GM23248 (cell line): Measurements from ENCODE around the gene TMEM163. TPM values are rescaled to one million over a fixed set of nuclear protein-coding genes. Genes with fewer than 3 reads are reported as not detected.

ENCODE experiments used
- DNase-seq: peaks from one replicate; pipeline ENCODE4 v3.0.0-alpha.2; 2015
- H2AFZ ChIP-seq: fragments of 200-600 bp; sonication (generic); 2 replicates; pipeline ENCODE4 v1.6.1; 2016; ENCODE audit warnings: antibody characterized with exemption
- H3F3A ChIP-seq: fragments of 200-600 bp; sonication (generic); 2 replicates; pipeline ENCODE4 v1.6.1; 2016; ENCODE audit warnings: mild to moderate bottlenecking, antibody characterized with exemption, mixed run types; ENCODE audit not compliant: insufficient read depth
- H3K27ac ChIP-seq: fragments of 200-600 bp; sonication (generic); 2 replicates; pipeline ENCODE4 v1.5.1; 2016; ENCODE audit warnings: mild to moderate bottlenecking
- H3K27me3 ChIP-seq: fragments of 200-600 bp; sonication (generic); replicated peaks from 2 replicates; pipeline ENCODE4 v1.6.1; 2016; ENCODE audit warnings: mild to moderate bottlenecking; ENCODE audit not compliant: insufficient read depth
- H3K36me3 ChIP-seq: fragments of 200-600 bp; sonication (generic); 2 replicates; pipeline ENCODE4 v1.6.1; 2016; ENCODE audit warnings: low read depth, mild to moderate bottlenecking
- H3K4me1 ChIP-seq: fragments of 200-600 bp; sonication (generic); 2 replicates; pipeline ENCODE4 v1.6.1; 2016; ENCODE audit warnings: mild to moderate bottlenecking; ENCODE audit not compliant: insufficient read depth
- H3K4me2 ChIP-seq: fragments of 200-600 bp; sonication (generic); one replicate; pipeline ENCODE4 v1.6.1; 2016; ENCODE audit warnings: mild to moderate bottlenecking; ENCODE audit not compliant: unreplicated experiment
- H3K4me3 ChIP-seq: fragments of 200-600 bp; sonication (generic); 2 replicates; pipeline ENCODE4 v1.5.1; 2016; ENCODE audit warnings: mild to moderate bottlenecking
- H3K79me2 ChIP-seq: fragments of 200-600 bp; sonication (generic); 2 replicates; pipeline ENCODE4 v1.6.1; 2016; ENCODE audit warnings: mild to moderate bottlenecking; ENCODE audit not compliant: insufficient read depth
- H3K9ac ChIP-seq: fragments of 200-600 bp; sonication (generic); 2 replicates; pipeline ENCODE4 v1.6.1; 2016; ENCODE audit warnings: mild to moderate bottlenecking
- H3K9me2 ChIP-seq: fragments of 200-600 bp; sonication (generic); 2 replicates; pipeline ENCODE4 v1.6.1; 2016; ENCODE audit warnings: mixed run types, mild to moderate bottlenecking, moderate library complexity; ENCODE audit not compliant: insufficient read depth
- H3K9me3 ChIP-seq: fragments of 200-600 bp; sonication (generic); one replicate; pipeline ENCODE4 v1.6.1; 2017; ENCODE audit warnings: low read depth
- H4K20me1 ChIP-seq: fragments of 200-600 bp; sonication (generic); 2 replicates; pipeline ENCODE4 v1.6.0; 2016; ENCODE audit not compliant: insufficient read depth
- EZH2 ChIP-seq: fragments of 200-600 bp; sonication (generic); IDR thresholded peaks from 2 replicates; pipeline ENCODE4 v1.6.1; 2018; ENCODE audit warnings: antibody characterized with exemption, mild to moderate bottlenecking; ENCODE audit not compliant: insufficient read depth, poor library complexity, severe bottlenecking
- EZH2phosphoT487 ChIP-seq: fragments of 200-600 bp; sonication (generic); IDR thresholded peaks from 2 replicates; pipeline ENCODE4 v1.6.1; 2018; ENCODE audit warnings: antibody characterized with exemption, moderate library complexity, mild to moderate bottlenecking, low read depth; ENCODE audit not compliant: insufficient read depth
- WGBS, 2 experiments: methylation state at CpG; one replicate each; pipeline ENCODE4 v1.1.6; 2015 to 2017; ENCODE audit warnings: low lambda C conversion rate in 2 of 2, low coverage in 1 of 2; ENCODE audit errors: missing lambda C conversion rate in 2 of 2; 5-methylcytosine and 5-hydroxymethylcytosine counted together
- in situ Hi-C: fragments of 300-500 bp; cut with MboI; formaldehyde crosslinking; loops from 2 replicates; pipeline ENCODE4 v1.15.0; 2020
- polyA plus RNA-seq: library from polyadenylated mRNA; unstranded; fragments of >200 nt; fragmentation: Nextera tagmentation; extraction: Ambion mirVana; gene quantifications from 2 replicates; pipeline ENCODE4 v1.2.1, GENCODE V29; 2016
- total RNA-seq: library from RNA; depleted of rRNA; stranded (reverse); fragments of >200 nt; shearing (Covaris generic); gene quantifications from 2 replicates; pipeline ENCODE4 v1.2.3, GENCODE V29; 2014

The TMEM163 gene
- total and polyA plus RNA-seq, 2 experiments from 2014 or later, result not detected

- no peaks in the 10 kb centered on the region for H4K20me1 ChIP-seq
- no peaks in the 10 kb centered on the region for H3K79me2 ChIP-seq
- WGBS, 2 experiments, result 23 to 28% methylated on average over 4 of the region's 4 CpGs
- no peaks in the 10 kb centered on the region for H3K9me2 ChIP-seq
- no peak for DNase-seq
- in situ Hi-C loops, result no loop called here
- TF ChIP-seq EZH2phosphoT487 (no peak), EZH2 (no peak)
- no peak overlapping the region for H2AFZ ChIP-seq
- no peak overlapping the region for H3K27ac ChIP-seq
- no peaks in the 10 kb centered on the region for H3K4me1 ChIP-seq
- H3K9me3 ChIP-seq, result no peaks in the 10 kb centered on the region
- no peak overlapping the region for H3K4me2 ChIP-seq
- H3K36me3 ChIP-seq, result no peaks in the 10 kb centered on the region
- H3K4me3 ChIP-seq, result no peak overlapping the region
- H3K9ac ChIP-seq, result no peak overlapping the region
- H3K27me3 ChIP-seq, result no peaks in the 10 kb centered on the region
- no peaks in the 10 kb centered on the region for H3F3A ChIP-seq
Observed at GRCh38 chr2:134745546-134745945, 26.7 kb upstream of the TMEM163 start.

GRCh38 chr2:134745023-134745422 is 26.2 kb upstream of the TMEM163 start:
- no peak overlapping the region for H3K9ac ChIP-seq
- no peaks in the 10 kb centered on the region for H3K79me2 ChIP-seq
- no peaks in the 10 kb centered on the region for H3F3A ChIP-seq
- H3K36me3 ChIP-seq, result no peaks in the 10 kb centered on the region
- in situ Hi-C loops, result no loop called here
- no peak for DNase-seq
- TF ChIP-seq EZH2, result no peak
- no peak for TF ChIP-seq EZH2phosphoT487
- H3K27me3 ChIP-seq, result no peaks in the 10 kb centered on the region
- no peaks in the 10 kb centered on the region for H3K4me1 ChIP-seq
- H3K4me2 ChIP-seq, result no peak overlapping the region
- H3K9me2 ChIP-seq, result no peaks in the 10 kb centered on the region
- H3K27ac ChIP-seq, result no peak overlapping the region
- no peak overlapping the region for H3K4me3 ChIP-seq
- H2AFZ ChIP-seq, result no peak overlapping the region
- no peaks in the 10 kb centered on the region for H3K9me3 ChIP-seq
- no peaks in the 10 kb centered on the region for H4K20me1 ChIP-seq

- Histone ChIP-seq H3F3A (no peaks in the 10 kb centered on the region), H3K4me3 (no peak overlapping the region), H3K36me3 (no peaks in the 10 kb centered on the region), H3K79me2 (no peaks in the 10 kb centered on the region), H3K27me3 (no peaks in the 10 kb centered on the region), H2AFZ (no peak overlapping the region), H3K9ac (no peak overlapping the region), H3K9me3 (no peaks in the 10 kb centered on the region), H3K27ac (no peak overlapping the region), H3K4me2 (no peak overlapping the region), H3K4me1 (no peaks in the 10 kb centered on the region), H4K20me1 (no peaks in the 10 kb centered on the region), H3K9me2 (no peaks in the 10 kb centered on the region)
- WGBS, 2 experiments, result 4% methylated on average over 6 of the region's 6 CpGs
- in situ Hi-C loops, result no loop called here
- no peak for TF ChIP-seq EZH2phosphoT487
- TF ChIP-seq EZH2, result no peak
- peak; percentile 44 for DNase-seq
Observed at GRCh38 chr2:134739879-134740301, 21.1 kb upstream of the TMEM163 start.

- Histone ChIP-seq H3K9me2 (no peaks in the 10 kb centered on the region), H4K20me1 (no peaks in the 10 kb centered on the region), H3K9me3 (no peaks in the 10 kb centered on the region), H3K79me2 (no peaks in the 10 kb centered on the region), H2AFZ (no peak overlapping the region), H3K4me3 (no peak overlapping the region), H3K9ac (no peak overlapping the region), H3K4me1 (no peaks in the 10 kb centered on the region), H3K27ac (no peak overlapping the region), H3K27me3 (no peaks in the 10 kb centered on the region), H3K36me3 (no peaks in the 10 kb centered on the region), H3K4me2 (no peak overlapping the region), H3F3A (no peaks in the 10 kb centered on the region)
- WGBS, 2 experiments, result 44 to 53% methylated on average over 1 of the region's 1 CpG
- in situ Hi-C loops, result no loop called here
- TF ChIP-seq EZH2phosphoT487, result no peak
- TF ChIP-seq EZH2, result no peak
- DNase-seq, result no peak
Observed at GRCh38 chr2:134739236-134739878, 20.6 kb upstream of the TMEM163 start.
